AG08395 (cell line): Measurements from ENCODE around the gene HHIP.

Experiments
- DNase-seq: peaks from one replicate; pipeline ENCODE4 v3.0.0; 2012; ENCODE audit warnings: mixed read lengths, low spot score

The HHIP gene

GRCh38 chr4:144655491-144655890, 9.5 kb downstream of the HHIP start:
- no peak for DNase-seq

DNA sequence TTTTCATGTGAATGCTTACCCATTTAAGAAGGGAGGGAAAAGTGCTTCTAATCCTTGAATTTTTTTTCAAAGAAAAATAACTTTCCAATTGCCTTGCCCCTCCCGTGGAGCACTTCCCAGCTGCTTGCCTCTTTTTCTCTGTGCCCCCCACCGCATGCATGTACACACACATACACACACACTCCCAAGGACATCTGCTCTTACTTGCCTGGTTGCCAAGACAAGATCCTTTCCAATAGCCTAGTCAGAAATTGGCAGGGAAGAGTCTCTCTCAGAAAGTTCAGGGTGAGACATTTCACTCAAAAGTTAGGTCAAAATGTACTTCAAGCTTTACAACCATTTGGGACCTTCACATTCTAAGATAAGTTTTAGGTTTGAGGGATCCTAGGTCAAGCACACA, 10.9 kb downstream of the HHIP start:
- no peak for DNase-seq

- DNase-seq, result no peak
Observed at GRCh38 chr4:144658015-144658567, 12.1 kb downstream of the HHIP start.

- no peak for DNase-seq
Observed at GRCh38 chr4:144658903-144659302, 12.9 kb downstream of the HHIP start.

- DNase-seq, result no peak
Observed at GRCh38 chr4:144659447-144659846, 13.5 kb downstream of the HHIP start.

DNA sequence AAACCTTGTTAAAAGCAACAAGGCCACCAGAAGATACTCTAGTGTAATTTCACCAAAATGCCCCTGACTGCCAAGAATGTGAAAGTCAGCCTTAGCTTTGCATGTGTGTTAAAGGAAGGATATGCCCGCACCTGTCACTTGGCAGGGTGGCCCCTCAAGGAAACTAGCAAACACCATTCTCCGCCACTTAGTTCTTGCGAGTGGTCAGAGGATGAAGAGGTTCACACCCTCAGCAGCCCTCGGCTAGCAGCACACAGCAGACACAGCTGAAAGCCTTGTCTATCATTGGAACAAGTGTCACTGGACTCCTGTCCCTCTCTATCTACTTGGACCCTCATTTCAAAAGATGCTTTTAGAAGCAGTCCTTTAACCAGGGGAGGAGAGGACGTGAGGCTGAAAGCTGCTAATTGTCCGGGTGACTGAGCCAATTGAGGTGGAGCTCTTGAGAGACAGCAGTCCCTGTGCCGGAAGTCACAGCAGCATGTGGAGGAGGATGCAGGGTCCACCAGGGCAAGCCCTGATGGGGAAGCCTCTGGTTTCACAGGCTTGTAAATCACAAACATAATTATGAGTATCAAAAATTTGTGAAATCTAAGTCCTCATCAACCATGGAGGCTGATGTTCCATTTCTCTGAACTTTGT, 18.0 kb downstream of the HHIP start:
- no peak for DNase-seq

- no peak for DNase-seq
Observed at GRCh38 chr4:144666539-144667175, 20.7 kb downstream of the HHIP start.

GRCh38 chr4:144667500-144667899, 21.5 kb downstream of the HHIP start:
- DNase-seq, result no peak

- DNase-seq, result no peak
Observed at GRCh38 chr4:144670776-144671175, 24.8 kb downstream of the HHIP start.

DNA sequence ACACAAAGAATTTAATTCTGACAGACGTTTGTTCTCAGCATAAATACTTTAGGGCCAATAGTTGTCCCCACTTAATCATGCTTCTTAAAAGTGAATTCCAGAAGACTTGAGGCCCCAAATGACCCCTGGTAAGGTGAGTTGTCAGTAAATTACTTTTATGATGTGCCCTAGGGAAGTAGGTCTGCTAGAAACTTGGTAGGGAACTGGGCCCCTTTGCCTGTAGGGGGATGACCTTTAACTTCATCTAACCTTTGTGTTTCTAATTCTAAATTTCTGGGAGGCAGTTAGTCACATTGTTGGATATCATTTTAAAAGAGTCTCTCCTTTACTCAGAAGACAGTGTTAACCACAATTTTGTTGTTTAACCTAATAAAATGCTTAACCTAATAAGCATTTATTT, 28.8 kb downstream of the HHIP start:
- DNase-seq, result no peak

DNA sequence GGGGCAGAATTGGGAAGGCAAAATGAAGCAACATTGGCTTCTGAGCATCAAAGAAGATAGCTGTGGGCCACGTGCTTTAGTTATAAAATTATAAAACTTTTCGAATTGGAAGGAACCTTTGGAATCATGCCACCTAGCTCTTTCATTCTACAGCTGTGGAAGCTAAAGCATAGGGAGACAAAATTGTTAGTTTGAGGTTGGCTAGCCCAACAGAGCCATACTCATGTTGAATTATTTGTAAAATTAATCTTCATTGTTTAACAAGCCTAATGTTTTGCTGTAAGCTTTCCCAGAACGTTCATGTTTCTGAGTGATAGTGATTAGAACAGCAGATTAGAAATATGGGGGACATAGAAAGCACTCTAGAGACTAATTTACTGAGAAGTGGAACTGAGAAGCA, 35.9 kb downstream of the HHIP start:
- no peak for DNase-seq

DNA sequence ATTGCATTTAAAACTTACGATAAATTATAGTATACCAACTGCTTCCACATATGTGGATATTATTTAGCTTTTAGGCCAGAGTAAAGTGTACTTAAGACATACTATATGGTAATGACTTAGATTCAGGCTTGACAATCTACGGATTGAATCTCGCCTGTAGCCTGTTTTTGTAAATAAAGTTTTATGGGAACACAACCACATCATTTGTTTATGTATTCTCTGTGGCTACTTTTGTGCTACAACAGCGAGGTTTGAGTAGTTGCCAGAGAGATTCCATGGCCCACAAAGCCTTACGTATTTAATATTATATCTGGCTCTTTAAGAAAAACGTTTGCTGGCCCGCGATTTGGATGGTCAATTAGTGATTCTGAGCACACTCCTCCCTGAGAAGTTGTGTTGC, 37.6 kb downstream of the HHIP start:
- DNase-seq, result no peak

DNA sequence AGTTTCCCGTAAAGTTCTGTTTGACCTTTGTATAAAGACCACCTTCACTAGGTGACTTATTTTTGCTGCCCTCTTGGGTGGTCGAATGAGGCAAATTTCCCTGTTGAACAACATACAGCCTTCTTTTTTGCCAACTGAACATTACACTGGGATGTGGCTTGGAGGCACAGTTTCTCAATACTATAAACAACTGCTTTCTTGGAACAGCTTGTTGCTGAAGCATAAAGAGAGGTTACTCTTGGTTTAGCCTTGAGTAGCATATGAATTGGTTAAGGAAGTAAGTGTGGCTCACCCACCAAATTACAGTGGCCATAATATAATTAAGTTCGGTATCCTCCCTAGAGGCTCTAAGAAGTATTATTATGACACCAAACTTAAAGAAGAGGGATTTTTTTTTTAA, 40.0 kb downstream of the HHIP start:
- no peak for DNase-seq

DNA sequence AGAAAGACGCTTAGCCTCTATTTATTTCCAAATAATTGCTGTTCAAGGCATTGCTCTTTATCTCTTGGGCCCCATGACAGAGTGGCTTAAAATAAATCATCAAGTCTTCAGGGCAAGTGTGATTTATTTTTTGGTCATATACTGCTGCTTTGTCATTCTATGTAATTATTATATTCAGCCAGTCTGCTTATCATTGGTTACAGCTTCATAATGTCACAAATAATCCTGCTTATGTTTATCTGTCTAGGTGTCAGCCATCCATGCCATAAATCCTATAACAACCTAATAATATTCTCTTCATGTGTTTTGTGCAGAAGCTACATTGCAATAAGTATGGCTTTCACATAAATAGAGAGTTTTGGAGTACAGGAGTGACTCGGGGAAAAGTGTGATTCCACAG, 41.0 kb downstream of the HHIP start:
- no peak for DNase-seq

DNA sequence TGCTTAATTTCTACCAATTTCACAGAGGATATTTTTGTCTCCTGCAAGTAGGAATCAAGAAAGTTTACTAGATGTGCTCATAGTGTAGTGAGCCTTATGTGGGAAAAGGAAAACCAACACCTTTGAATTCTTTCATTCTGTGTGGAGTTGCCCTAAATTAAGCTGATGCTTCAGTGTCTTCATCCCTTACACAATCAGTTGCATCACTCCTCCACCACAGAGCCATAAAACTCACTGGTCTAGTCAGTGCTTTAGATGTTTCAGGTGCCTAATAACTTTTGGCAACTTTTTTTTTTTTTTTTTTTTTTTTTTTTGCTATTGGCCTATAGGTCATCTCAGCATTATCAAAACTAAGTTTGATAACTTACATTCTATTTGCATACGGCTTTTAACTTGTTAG, 41.5 kb downstream of the HHIP start:
- DNase-seq, result no peak

DNA sequence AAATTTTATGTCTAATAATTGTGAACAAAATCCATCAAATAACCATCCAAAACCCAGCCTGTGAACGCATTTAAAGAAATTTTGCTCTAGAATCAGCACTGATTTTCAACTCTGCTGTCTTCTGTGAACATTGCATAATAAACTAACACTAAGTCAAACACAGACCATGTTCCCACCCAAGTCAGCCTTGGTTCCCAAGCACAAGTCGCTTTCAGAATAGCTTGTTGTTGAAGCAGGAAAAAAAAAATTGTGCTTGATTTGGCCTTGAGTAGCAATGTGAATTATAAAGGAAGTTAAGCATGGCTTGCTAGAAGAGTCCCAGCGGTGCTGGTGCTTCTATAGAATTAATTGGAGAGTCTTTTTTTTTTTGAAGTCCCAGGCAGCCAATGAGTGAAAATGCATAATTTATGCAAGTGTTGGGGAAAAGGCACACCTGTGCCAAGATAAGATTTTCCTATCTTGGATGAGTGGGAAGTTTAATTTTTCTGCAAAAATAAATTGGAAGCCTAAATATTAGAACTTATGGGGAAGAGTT, 42.1 kb downstream of the HHIP start:
- no peak for DNase-seq

- DNase-seq, result no peak
Observed at GRCh38 chr4:144689125-144689524, 43.2 kb downstream of the HHIP start.

GRCh38 chr4:144695721-144696120, 49.8 kb downstream of the HHIP start:
- DNase-seq, result no peak

DNA sequence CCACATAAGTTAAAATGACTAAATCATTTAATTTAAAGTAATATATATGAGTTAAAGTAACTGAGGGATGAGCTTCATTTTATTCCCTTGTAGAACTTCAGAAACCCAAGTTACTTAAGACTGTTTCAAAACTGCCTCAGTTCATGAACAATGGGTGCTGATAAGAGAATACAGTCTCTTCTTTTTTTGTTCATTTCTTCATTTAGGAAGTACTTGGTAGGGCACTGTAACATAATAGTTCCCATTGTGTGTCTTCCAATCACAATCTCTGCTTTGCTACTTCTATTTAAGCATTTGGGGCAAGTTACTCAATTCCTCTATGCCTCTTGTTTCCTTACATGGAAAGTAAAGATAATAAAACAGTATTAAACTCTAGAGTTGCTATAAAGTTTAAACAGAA, 50.4 kb downstream of the HHIP start:
- no peak for DNase-seq

GRCh38 chr4:144699565-144699964, 53.6 kb downstream of the HHIP start:
- no peak for DNase-seq

DNA sequence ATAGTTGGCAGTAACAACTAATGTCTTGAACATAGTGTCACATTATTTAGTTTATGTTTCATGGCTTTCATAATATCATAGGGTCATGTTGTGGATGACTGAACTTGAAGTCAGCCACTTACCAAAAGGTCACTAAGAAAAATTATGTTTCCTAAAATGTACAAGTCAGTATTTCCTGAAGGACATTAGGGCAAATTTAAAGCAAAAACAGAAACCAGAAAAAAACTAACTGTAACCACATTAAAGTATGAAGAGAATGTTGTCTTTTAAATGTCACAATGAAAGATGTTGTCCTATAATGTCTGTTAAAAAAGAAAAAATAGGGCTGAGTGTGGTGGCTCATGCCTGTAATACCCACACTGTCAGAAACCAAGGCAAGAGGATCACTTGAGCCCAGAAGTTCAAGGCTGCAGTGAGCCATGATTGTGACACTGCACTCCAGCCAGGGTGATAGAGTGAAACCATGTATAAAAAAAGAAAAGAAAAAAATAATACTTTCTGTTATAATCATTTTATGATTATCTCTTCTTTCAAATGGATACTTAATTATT, 55.8 kb downstream of the HHIP start:
- DNase-seq, result no peak

DNA sequence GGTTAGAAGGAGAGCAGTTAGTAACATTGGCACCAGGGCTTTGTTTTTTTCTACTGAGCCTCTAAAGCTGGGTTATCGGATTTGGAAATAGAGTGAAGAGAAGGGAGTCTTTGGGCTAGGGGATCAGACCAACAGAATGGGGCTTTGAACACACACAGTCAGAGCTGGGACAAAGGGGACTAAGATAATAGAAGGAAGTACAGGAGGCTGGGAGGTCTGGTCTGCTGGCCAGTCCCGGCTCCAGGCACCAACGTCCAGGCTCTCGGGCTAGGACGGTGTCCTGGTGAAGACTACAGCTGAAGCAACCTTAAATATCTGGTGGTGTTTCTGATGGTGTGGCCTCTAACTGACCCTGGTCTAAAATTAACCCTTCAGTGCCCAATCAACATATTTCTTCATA, 57.5 kb downstream of the HHIP start:
- DNase-seq, result no peak
